Measurements from ENCODE around the gene PLXNB1. TPM values are rescaled to one million over a fixed set of nuclear protein-coding genes. Genes with fewer than 3 reads are reported as not detected.

Gene PLXNB1
- total RNA-seq, 2 donors from 2014 or later = 175 to 216 TPM

- no peaks in the 10 kb centered on the region for H3K4me1 ChIP-seq (ENCODE audit: control insufficient read depth, insufficient read depth, low read length)
- no peaks in the 10 kb centered on the region for H3K9me3 Mint-ChIP-seq
- no peak overlapping the region for H3K4me3 Mint-ChIP-seq
- H3K4me1 Mint-ChIP-seq = no peaks in the 10 kb centered on the region
- H3K9me3 ChIP-seq (ENCODE audit: control insufficient read depth, low read length) = no peaks in the 10 kb centered on the region
- no peak overlapping the region for H3K27ac Mint-ChIP-seq
- no peak for DNase-seq
- H3K36me3 ChIP-seq (ENCODE audit: control insufficient read depth, insufficient read depth, low read length) = peaks cover 39% of the 10 kb centered on the region
- H3K27ac ChIP-seq (ENCODE audit: low read depth, low read length) = no peak overlapping the region
- no peak overlapping the region for H3K4me3 ChIP-seq (ENCODE audit: low read length)
- no peak overlapping the region for H3K9ac ChIP-seq (ENCODE audit: extremely low read depth, low read length, poor library complexity, severe bottlenecking)
- no peak for TF ChIP-seq CTCF (conservative IDR thresholded peaks at IDR 0.05)
- peaks cover 61% of the 10 kb centered on the region for H3K36me3 Mint-ChIP-seq (ENCODE audit: low read depth)
- no peaks in the 10 kb centered on the region for H3K27me3 ChIP-seq (ENCODE audit: control insufficient read depth, insufficient read depth, low read length, poor library complexity, severe bottlenecking)
- 94 to 97% methylated on average over 8 to 17 of the region's 17 CpGs for WGBS, 2 experiments (ENCODE audit: insufficient coverage in 1 of 2, insufficient read length in 1 of 2)
- no peaks in the 10 kb centered on the region for H3K27me3 Mint-ChIP-seq (ENCODE audit: insufficient read depth)
Observed at GRCh38 chr3:48418140-48418539, 11.7 kb downstream of the PLXNB1 start.

GRCh38 chr3:48417529-48418108 is 12.3 kb downstream of the PLXNB1 start:
- Mint-ChIP-seq H3K4me1 (no peaks in the 10 kb centered on the region), H3K9me3 (no peaks in the 10 kb centered on the region), H3K36me3 (ENCODE audit: low read depth) (peaks cover 63% of the 10 kb centered on the region), H3K27ac (no peak overlapping the region), H3K27me3 (ENCODE audit: insufficient read depth) (no peaks in the 10 kb centered on the region), H3K4me3 (no peak overlapping the region)
- DNase-seq = no peak
- no peak overlapping the region for H3K4me3 ChIP-seq (ENCODE audit: low read length)
- no peak overlapping the region for H3K27ac ChIP-seq (ENCODE audit: low read depth, low read length)
- no peaks in the 10 kb centered on the region for H3K9me3 ChIP-seq (ENCODE audit: control insufficient read depth, low read length)
- no peak for TF ChIP-seq CTCF (conservative IDR thresholded peaks at IDR 0.05)
- no peak overlapping the region for H3K9ac ChIP-seq (ENCODE audit: extremely low read depth, low read length, poor library complexity, severe bottlenecking)
- 96 to 100% methylated on average over 4 to 14 of the region's 14 CpGs for WGBS, 2 experiments (ENCODE audit: insufficient coverage in 1 of 2, insufficient read length in 1 of 2)
- H3K4me1 ChIP-seq (ENCODE audit: control insufficient read depth, insufficient read depth, low read length) = no peaks in the 10 kb centered on the region
- H3K36me3 ChIP-seq (ENCODE audit: control insufficient read depth, insufficient read depth, low read length) = peaks cover 44% of the 10 kb centered on the region
- H3K27me3 ChIP-seq (ENCODE audit: control insufficient read depth, insufficient read depth, low read length, poor library complexity, severe bottlenecking) = no peaks in the 10 kb centered on the region

- Mint-ChIP-seq H3K4me1 (no peaks in the 10 kb centered on the region), H3K9me3 (no peaks in the 10 kb centered on the region), H3K4me3 (no peak overlapping the region), H3K27ac (no peak overlapping the region), H3K36me3 (ENCODE audit: low read depth) (peaks cover 68% of the 10 kb centered on the region), H3K27me3 (ENCODE audit: insufficient read depth) (no peaks in the 10 kb centered on the region)
- Histone ChIP-seq H3K27me3 (ENCODE audit: control insufficient read depth, insufficient read depth, low read length, poor library complexity, severe bottlenecking) (no peaks in the 10 kb centered on the region), H3K9ac (ENCODE audit: extremely low read depth, low read length, poor library complexity, severe bottlenecking) (no peak overlapping the region), H3K4me3 (ENCODE audit: low read length) (no peak overlapping the region), H3K4me1 (ENCODE audit: control insufficient read depth, insufficient read depth, low read length) (no peaks in the 10 kb centered on the region), H3K36me3 (ENCODE audit: control insufficient read depth, insufficient read depth, low read length) (peaks cover 50% of the 10 kb centered on the region), H3K9me3 (ENCODE audit: control insufficient read depth, low read length) (no peaks in the 10 kb centered on the region), H3K27ac (ENCODE audit: low read depth, low read length) (no peak overlapping the region)
- no peak for DNase-seq
- TF ChIP-seq CTCF (conservative IDR thresholded peaks at IDR 0.05) = no peak
- 97 to 100% methylated on average over 4 of the region's 4 CpGs for WGBS, 2 experiments (ENCODE audit: insufficient coverage in 1 of 2, insufficient read length in 1 of 2)
Observed at GRCh38 chr3:48416546-48416945, 13.3 kb downstream of the PLXNB1 start.

All from endodermal cell (in vitro differentiated cells).